ENCODE data around the gene INAFM2. TPM values are rescaled to one million over a fixed set of nuclear protein-coding genes. Genes with fewer than 3 reads are reported as not detected.

INAFM2 gene
- total RNA-seq, 1 donor from 2014 or later: 80.6 TPM

DNA sequence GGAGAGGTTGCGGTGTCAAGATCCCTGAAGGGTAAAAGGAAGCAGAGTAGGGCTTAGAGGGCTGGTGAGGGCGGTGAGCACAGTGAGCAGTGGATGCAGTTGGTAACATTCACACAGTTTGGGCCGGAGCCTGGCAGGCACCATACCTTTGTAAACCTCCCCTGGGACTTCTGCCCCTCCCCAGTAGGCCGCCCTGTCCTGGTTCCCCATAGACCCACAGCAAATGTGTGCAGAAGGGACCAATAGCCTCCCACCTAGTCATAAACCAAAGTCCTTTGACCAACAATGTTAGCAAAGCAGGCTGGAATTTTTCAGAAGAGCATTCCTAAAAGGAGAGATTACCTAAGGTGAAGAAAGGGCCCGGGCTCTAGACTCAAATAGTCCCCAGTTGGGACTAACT, 25.7 kb downstream of the INAFM2 start:
- no peaks in the 10 kb centered on the region for H3K9me3 Mint-ChIP-seq (ENCODE audit: low read depth)
- H3K4me3 Mint-ChIP-seq (ENCODE audit: unreplicated experiment): no peak overlapping the region
- H3K27ac Mint-ChIP-seq (ENCODE audit: unreplicated experiment): no peak overlapping the region
- DNase-seq (ENCODE audit: low spot score): no peak
- H3K4me1 Mint-ChIP-seq (ENCODE audit: low read depth): peaks cover 15% of the 10 kb centered on the region
- TF ChIP-seq, protein P1, sequence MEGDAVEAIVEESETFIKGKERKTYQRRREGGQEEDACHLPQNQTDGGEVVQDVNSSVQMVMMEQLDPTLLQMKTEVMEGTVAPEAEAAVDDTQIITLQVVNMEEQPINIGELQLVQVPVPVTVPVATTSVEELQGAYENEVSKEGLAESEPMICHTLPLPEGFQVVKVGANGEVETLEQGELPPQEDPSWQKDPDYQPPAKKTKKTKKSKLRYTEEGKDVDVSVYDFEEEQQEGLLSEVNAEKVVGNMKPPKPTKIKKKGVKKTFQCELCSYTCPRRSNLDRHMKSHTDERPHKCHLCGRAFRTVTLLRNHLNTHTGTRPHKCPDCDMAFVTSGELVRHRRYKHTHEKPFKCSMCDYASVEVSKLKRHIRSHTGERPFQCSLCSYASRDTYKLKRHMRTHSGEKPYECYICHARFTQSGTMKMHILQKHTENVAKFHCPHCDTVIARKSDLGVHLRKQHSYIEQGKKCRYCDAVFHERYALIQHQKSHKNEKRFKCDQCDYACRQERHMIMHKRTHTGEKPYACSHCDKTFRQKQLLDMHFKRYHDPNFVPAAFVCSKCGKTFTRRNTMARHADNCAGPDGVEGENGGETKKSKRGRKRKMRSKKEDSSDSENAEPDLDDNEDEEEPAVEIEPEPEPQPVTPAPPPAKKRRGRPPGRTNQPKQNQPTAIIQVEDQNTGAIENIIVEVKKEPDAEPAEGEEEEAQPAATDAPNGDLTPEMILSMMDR (IDR thresholded peaks at IDR 0.05): no peak
- no peaks in the 10 kb centered on the region for H3K27me3 Mint-ChIP-seq (ENCODE audit: low read depth)
- H3K36me3 Mint-ChIP-seq (ENCODE audit: low read depth): no peaks in the 10 kb centered on the region

- peaks cover 27% of the 10 kb centered on the region for H3K4me1 Mint-ChIP-seq (ENCODE audit: low read depth)
- no peak overlapping the region for H3K4me3 Mint-ChIP-seq (ENCODE audit: unreplicated experiment)
- TF ChIP-seq, protein P1 (IDR thresholded peaks at IDR 0.05): no peak
- H3K27ac Mint-ChIP-seq (ENCODE audit: unreplicated experiment): no peak overlapping the region
- no peak for DNase-seq (ENCODE audit: low spot score)
- H3K36me3 Mint-ChIP-seq (ENCODE audit: low read depth): no peaks in the 10 kb centered on the region
- H3K9me3 Mint-ChIP-seq (ENCODE audit: low read depth): no peaks in the 10 kb centered on the region
- no peaks in the 10 kb centered on the region for H3K27me3 Mint-ChIP-seq (ENCODE audit: low read depth)
These were observed 28.9 kb downstream of the INAFM2 start for GRCh38 chr15:40352281-40352901.

GRCh38 chr15:40353697-40354096, 30.2 kb downstream of the INAFM2 start:
- TF ChIP-seq, protein P1 (IDR thresholded peaks at IDR 0.05): no peak
- H3K4me3 Mint-ChIP-seq (ENCODE audit: unreplicated experiment): no peak overlapping the region
- H3K27me3 Mint-ChIP-seq (ENCODE audit: low read depth): no peaks in the 10 kb centered on the region
- H3K27ac Mint-ChIP-seq (ENCODE audit: unreplicated experiment): no peak overlapping the region
- H3K36me3 Mint-ChIP-seq (ENCODE audit: low read depth): no peaks in the 10 kb centered on the region
- DNase-seq (ENCODE audit: low spot score): no peak
- H3K4me1 Mint-ChIP-seq (ENCODE audit: low read depth): peaks cover 35% of the 10 kb centered on the region
- H3K9me3 Mint-ChIP-seq (ENCODE audit: low read depth): no peaks in the 10 kb centered on the region

GRCh38 chr15:40354408-40355171, 31.1 kb downstream of the INAFM2 start:
- peak overlapping the region; percentile 23 for H3K4me3 Mint-ChIP-seq (ENCODE audit: unreplicated experiment)
- no peaks in the 10 kb centered on the region for H3K36me3 Mint-ChIP-seq (ENCODE audit: low read depth)
- H3K4me1 Mint-ChIP-seq (ENCODE audit: low read depth): peaks cover 39% of the 10 kb centered on the region
- TF ChIP-seq, protein P1 (IDR thresholded peaks at IDR 0.05): peak; percentile 78
- DNase-seq (ENCODE audit: low spot score): no peak
- H3K27me3 Mint-ChIP-seq (ENCODE audit: low read depth): no peaks in the 10 kb centered on the region
- H3K27ac Mint-ChIP-seq (ENCODE audit: unreplicated experiment): peak overlapping the region; percentile 68
- H3K9me3 Mint-ChIP-seq (ENCODE audit: low read depth): no peaks in the 10 kb centered on the region

- Mint-ChIP-seq H3K36me3 (ENCODE audit: low read depth) (no peaks in the 10 kb centered on the region), H3K4me3 (ENCODE audit: unreplicated experiment) (no peak overlapping the region), H3K27ac (ENCODE audit: unreplicated experiment) (no peak overlapping the region), H3K9me3 (ENCODE audit: low read depth) (no peaks in the 10 kb centered on the region), H3K4me1 (ENCODE audit: low read depth) (peaks cover 39% of the 10 kb centered on the region), H3K27me3 (ENCODE audit: low read depth) (no peaks in the 10 kb centered on the region)
- TF ChIP-seq, protein P1 (IDR thresholded peaks at IDR 0.05): no peak
- DNase-seq (ENCODE audit: low spot score): no peak
These were observed 32.6 kb downstream of the INAFM2 start for GRCh38 chr15:40355976-40356585.
